ENCODE data around the gene PHF13. TPM values are rescaled to one million over a fixed set of nuclear protein-coding genes. Genes with fewer than 3 reads are reported as not detected.

PHF13 gene
- polyA plus RNA-seq, 1 donor (not counting 4 experiments of a cell fraction or from before 2014, with no cell fraction given), result 4.5 TPM

DNA sequence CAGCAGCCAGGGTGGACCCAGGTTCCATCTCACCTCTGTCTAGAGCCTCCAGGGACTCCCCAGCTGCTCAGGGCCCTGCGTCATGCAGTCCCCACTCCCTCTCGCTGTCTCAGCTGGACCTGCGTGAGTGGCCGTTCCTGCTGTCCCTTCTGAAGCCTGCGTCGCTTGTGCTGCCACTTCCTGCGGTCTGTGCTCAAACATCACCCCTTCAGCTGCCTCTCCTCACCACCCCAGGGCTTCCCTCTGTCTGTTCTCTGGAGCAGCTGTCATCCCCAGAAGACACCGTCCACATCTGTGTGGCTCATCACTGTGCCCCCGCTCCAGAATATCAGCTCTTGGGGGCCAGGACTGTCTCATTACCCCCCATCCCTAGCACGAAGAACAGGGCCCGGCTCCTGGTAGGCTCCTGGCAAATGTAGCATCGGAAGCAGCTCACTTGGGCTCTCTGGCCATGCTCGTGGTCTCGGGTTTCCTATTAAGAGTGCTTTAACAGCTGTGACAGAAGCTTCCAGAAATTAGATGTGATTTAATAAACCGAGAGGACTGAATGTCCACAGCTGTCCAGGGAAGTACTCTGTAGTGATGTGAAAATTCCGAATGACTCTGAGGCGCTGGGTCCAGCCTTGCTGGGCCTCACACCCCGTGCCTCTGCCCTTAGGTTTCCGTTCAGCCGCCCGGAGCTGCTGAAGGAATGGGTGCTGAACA, 14.5 kb downstream of the PHF13 start:
- dilution Hi-C loops (cut with MboI; ENCODE audit: extremely low pct_ligation_motif_present, low sequenced_read_pairs), result no loop called here
- Histone ChIP-seq H2AFZ (ENCODE audit: control insufficient read depth, low read length) (no peak overlapping the region), H3K27me3 (ENCODE audit: control insufficient read depth, extremely low read depth, insufficient read depth, low read length) (no peaks in the 10 kb centered on the region), H4K20me1 (ENCODE audit: control insufficient read depth, extremely low read depth, insufficient read depth, low read length) (no peaks in the 10 kb centered on the region), H3K4me2 (ENCODE audit: control insufficient read depth, extremely low read depth, insufficient read depth, low read depth, low read length) (no peak overlapping the region), H3K27ac (ENCODE audit: control insufficient read depth, insufficient read depth, low read length) (no peak overlapping the region), H3K9ac (ENCODE audit: control insufficient read depth, extremely low read depth, insufficient read depth, low read length) (no peak overlapping the region), H3K36me3 (ENCODE audit: control insufficient read depth in 2 of 2, extremely low read depth in 1 of 2, insufficient read depth in 2 of 2, low read length in 2 of 2) (peaks cover 9 to 18% of the 10 kb centered on the region in 2 experiments), H3K4me1 (ENCODE audit: control insufficient read depth, extremely low read depth, insufficient read depth, low read length) (peaks cover 11% of the 10 kb centered on the region), H3K9me1 (ENCODE audit: control insufficient read depth, extremely low read depth, insufficient read depth, low read length) (no peaks in the 10 kb centered on the region), H3K79me2 (ENCODE audit: control insufficient read depth, insufficient read depth, low read length) (peaks cover 24% of the 10 kb centered on the region), H3K9me3 (ENCODE audit: control insufficient read depth, low read depth, low read length) (no peaks in the 10 kb centered on the region), H3K4me3 (ENCODE audit: control insufficient read depth in 2 of 3, extremely low read depth in 1 of 3, insufficient read depth in 2 of 3, low read depth in 1 of 3, low read length in 3 of 3) (no peak overlapping the region)
- DNase-seq (ENCODE audit: low read depth, low spot score), result no peak
- no peak for TF ChIP-seq CTCF (optimal IDR thresholded peaks at IDR 0.05 in 1 of 3, IDR thresholded peaks at IDR 0.05 in 1 of 3, conservative IDR thresholded peaks at IDR 0.05 in 1 of 3; ENCODE audit: extremely low read depth in 1 of 3, insufficient read depth in 2 of 3, low read length in 3 of 3)
- no peak for TF ChIP-seq EZH2 (IDR thresholded peaks at IDR 0.05; ENCODE audit: low read length)
- FAIRE-seq, result no peak

DNA sequence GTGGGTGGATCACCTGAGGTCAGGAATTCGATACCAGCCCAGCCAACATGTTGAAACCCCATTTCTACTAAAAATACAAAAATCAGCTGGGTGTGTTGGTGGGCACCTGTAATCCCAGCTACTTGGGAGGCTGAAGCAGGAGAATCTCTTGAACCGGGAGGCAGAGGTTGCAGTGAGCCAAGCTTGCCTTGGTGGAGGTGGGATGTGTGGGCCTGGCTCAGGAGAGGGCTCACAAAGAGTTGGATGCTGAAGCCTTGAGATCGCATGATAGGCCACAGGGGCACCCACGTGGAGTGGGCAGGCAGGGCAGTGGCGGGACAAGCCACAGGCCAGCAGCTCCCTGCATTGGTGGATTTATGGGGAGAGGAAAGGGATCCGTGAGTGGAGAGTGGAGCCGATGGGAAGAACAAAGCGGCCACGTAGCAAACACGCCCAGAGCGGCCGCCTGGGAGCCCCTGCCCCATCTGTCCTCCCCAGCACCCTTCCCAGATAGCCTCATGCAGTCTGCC, 15.5 kb downstream of the PHF13 start:
- Histone ChIP-seq H3K9me3 (ENCODE audit: control insufficient read depth, low read depth, low read length) (no peaks in the 10 kb centered on the region), H2AFZ (ENCODE audit: control insufficient read depth, low read length) (no peak overlapping the region), H3K9ac (ENCODE audit: control insufficient read depth, extremely low read depth, insufficient read depth, low read length) (no peak overlapping the region), H4K20me1 (ENCODE audit: control insufficient read depth, extremely low read depth, insufficient read depth, low read length) (no peaks in the 10 kb centered on the region), H3K79me2 (ENCODE audit: control insufficient read depth, insufficient read depth, low read length) (peaks cover 24% of the 10 kb centered on the region), H3K4me2 (ENCODE audit: control insufficient read depth, extremely low read depth, insufficient read depth, low read depth, low read length) (no peak overlapping the region), H3K27ac (ENCODE audit: control insufficient read depth, insufficient read depth, low read length) (no peak overlapping the region), H3K36me3 (ENCODE audit: control insufficient read depth in 2 of 2, extremely low read depth in 1 of 2, insufficient read depth in 2 of 2, low read length in 2 of 2) (peaks cover 13 to 17% of the 10 kb centered on the region in 2 experiments), H3K9me1 (ENCODE audit: control insufficient read depth, extremely low read depth, insufficient read depth, low read length) (no peaks in the 10 kb centered on the region), H3K4me1 (ENCODE audit: control insufficient read depth, extremely low read depth, insufficient read depth, low read length) (peaks cover 11% of the 10 kb centered on the region), H3K4me3 (ENCODE audit: control insufficient read depth in 2 of 3, extremely low read depth in 1 of 3, insufficient read depth in 2 of 3, low read depth in 1 of 3, low read length in 3 of 3) (no peak overlapping the region), H3K27me3 (ENCODE audit: control insufficient read depth, extremely low read depth, insufficient read depth, low read length) (no peaks in the 10 kb centered on the region)
- TF ChIP-seq EZH2 (IDR thresholded peaks at IDR 0.05; ENCODE audit: low read length), result no peak
- no peak for TF ChIP-seq CTCF (optimal IDR thresholded peaks at IDR 0.05 in 1 of 3, IDR thresholded peaks at IDR 0.05 in 1 of 3, conservative IDR thresholded peaks at IDR 0.05 in 1 of 3; ENCODE audit: extremely low read depth in 1 of 3, insufficient read depth in 2 of 3, low read length in 3 of 3)
- no peak for FAIRE-seq
- dilution Hi-C loops (cut with MboI; ENCODE audit: extremely low pct_ligation_motif_present, low sequenced_read_pairs), result no loop called here
- no peak for DNase-seq (ENCODE audit: low read depth, low spot score)
